CD4-positive, alpha-beta memory T cell (primary cell): ENCODE measurements around the gene C11orf91. TPM values are rescaled to one million over a fixed set of nuclear protein-coding genes. Genes with fewer than 3 reads are reported as not detected.

Source experiments
- CTCF ChIA-PET: fragments of 350-600 bp; sonication (Branson Sonifier 250); formaldehyde crosslinking; loops from one replicate; lab custom pipeline; 2021; ENCODE audit warnings: inconsistent platforms; ENCODE audit not compliant: partially characterized antibody; lab: Charles Lee
- POLR2A ChIA-PET: fragments of 350-600 bp; sonication (Branson Sonifier 250); formaldehyde crosslinking; loops from one replicate; lab custom pipeline; 2021; ENCODE audit not compliant: partially characterized antibody; lab: Charles Lee
- DNase-seq, 5 donors: peaks; one replicate each; pipeline versions ENCODE4 v3.0.0 to v3.0.0-alpha.2; 2020 to 2022; ENCODE audit warnings: mixed read lengths in 1 of 5
- H3K27ac ChIP-seq: one replicate; pipeline ENCODE4 v1.7.0; 2013; ENCODE audit warnings: low read depth, low read length
- H3K27me3 ChIP-seq: 2 replicates; pipeline ENCODE4 v1.7.0; 2013; ENCODE audit warnings: mild to moderate bottlenecking, low read length, moderate library complexity; ENCODE audit not compliant: insufficient read depth
- H3K36me3 ChIP-seq: 2 replicates; pipeline ENCODE4 v1.7.0; 2013; ENCODE audit warnings: mild to moderate bottlenecking, low read length, moderate library complexity; ENCODE audit not compliant: insufficient read depth
- H3K4me1 ChIP-seq: 2 replicates; pipeline ENCODE4 v1.7.0; 2013; ENCODE audit warnings: mild to moderate bottlenecking, low read length, moderate library complexity; ENCODE audit not compliant: insufficient read depth
- H3K4me3 ChIP-seq, 2 donors: one replicate each; pipeline ENCODE4 v1.7.0; 2013; ENCODE audit warnings: low read length in 2 of 2, mild to moderate bottlenecking in 1 of 2
- H3K9me3 ChIP-seq, 2 donors: one replicate each; pipeline ENCODE4 v1.7.0; 2013; ENCODE audit warnings: low read length in 2 of 2, control low read depth in 1 of 2; ENCODE audit not compliant: control insufficient read depth in 1 of 2
- H3K27ac Mint-ChIP-seq, 7 donors: one replicate each; pipeline ENCODE4 v1.8.0; 2020 to 2021; ENCODE audit warnings: mixed read lengths in 7 of 7, mild to moderate bottlenecking in 6 of 7, inconsistent platforms in 3 of 7, moderate library complexity in 3 of 7
- H3K27me3 Mint-ChIP-seq, 2 donors: one replicate each; pipeline ENCODE4 v1.8.0; 2020 to 2021; ENCODE audit warnings: mixed read lengths in 2 of 2
- H3K36me3 Mint-ChIP-seq, 2 donors: one replicate each; pipeline ENCODE4 v1.8.0; 2020 to 2021; ENCODE audit warnings: mixed read lengths in 2 of 2, inconsistent platforms in 1 of 2, mild to moderate bottlenecking in 1 of 2
- H3K4me1 Mint-ChIP-seq, 4 donors: one replicate each; pipeline ENCODE4 v1.8.0; 2020 to 2021; ENCODE audit warnings: mixed read lengths in 4 of 4, mild to moderate bottlenecking in 1 of 4
- H3K4me3 Mint-ChIP-seq, 8 donors: one replicate each; pipeline ENCODE4 v1.8.0; 2020 to 2021; ENCODE audit warnings: mixed read lengths in 8 of 8, mild to moderate bottlenecking in 7 of 8, moderate library complexity in 6 of 8, inconsistent platforms in 3 of 8
- H3K9me3 Mint-ChIP-seq, 8 donors: one replicate each; pipeline ENCODE4 v1.8.0; 2020 to 2021; ENCODE audit warnings: mixed read lengths in 8 of 8, mild to moderate bottlenecking in 5 of 8, inconsistent platforms in 3 of 8, moderate library complexity in 1 of 8
- intact Hi-C: fragments of 100-400 bp; cut with micrococcal nuclease; formaldehyde crosslinking; loops from one replicate; pipeline ENCODE4 v1.15.1; 2023
- polyA plus RNA-seq, 2 donors: library from polyadenylated mRNA; unstranded; fragments of 300-500 nt; fragmentation: Illumina TruSeq; gene quantifications; one replicate each; pipeline ENCODE4 v1.2.3, GENCODE V29; 2021
- total RNA-seq, 2 experiments: library from RNA; stranded (reverse); gene quantifications; one replicate each; pipeline ENCODE4 v1.2.3, GENCODE V29; 2021

The C11orf91 gene
- total and polyA plus RNA-seq, 4 experiments from 2014 or later: 0.49 TPM; not detected in 3

- Histone ChIP-seq H3K27me3 (no peaks in the 10 kb centered on the region), H3K4me3 (no peak overlapping the region), H3K36me3 (no peaks in the 10 kb centered on the region), H3K9me3 (no peaks in the 10 kb centered on the region), H3K27ac (no peak overlapping the region), H3K4me1 (no peaks in the 10 kb centered on the region)
- Mint-ChIP-seq H3K4me3 (no peak overlapping the region), H3K4me1 (no peaks in the 10 kb centered on the region), H3K9me3 (no peaks in the 10 kb centered on the region), H3K27me3 (peaks cover 0 to 8% of the 10 kb centered on the region in 2 donors), H3K36me3 (no peaks in the 10 kb centered on the region), H3K27ac (no peak overlapping the region)
- intact Hi-C loops: no loop called here
- POLR2A ChIA-PET: no interaction called here
- DNase-seq: no peak
- CTCF ChIA-PET: no interaction called here
These were observed 42.9 kb downstream of the C11orf91 start for GRCh38 chr11:33657757-33658156.

GRCh38 chr11:33656768-33657167 lies 43.9 kb downstream of the C11orf91 start:
- H3K36me3 Mint-ChIP-seq: no peaks in the 10 kb centered on the region
- Histone ChIP-seq H3K36me3 (no peaks in the 10 kb centered on the region), H3K4me1 (no peaks in the 10 kb centered on the region), H3K9me3 (no peaks in the 10 kb centered on the region), H3K4me3 (no peak overlapping the region), H3K27ac (no peak overlapping the region), H3K27me3 (no peaks in the 10 kb centered on the region)
- POLR2A ChIA-PET: no interaction called here
- no peaks in the 10 kb centered on the region for H3K4me1 Mint-ChIP-seq
- H3K9me3 Mint-ChIP-seq: no peaks in the 10 kb centered on the region
- H3K27me3 Mint-ChIP-seq: peaks cover 0 to 10% of the 10 kb centered on the region in 2 donors
- no peak overlapping the region for H3K4me3 Mint-ChIP-seq
- no peak overlapping the region for H3K27ac Mint-ChIP-seq
- no peak for DNase-seq
- CTCF ChIA-PET: no interaction called here
- intact Hi-C loops: no loop called here

DNA sequence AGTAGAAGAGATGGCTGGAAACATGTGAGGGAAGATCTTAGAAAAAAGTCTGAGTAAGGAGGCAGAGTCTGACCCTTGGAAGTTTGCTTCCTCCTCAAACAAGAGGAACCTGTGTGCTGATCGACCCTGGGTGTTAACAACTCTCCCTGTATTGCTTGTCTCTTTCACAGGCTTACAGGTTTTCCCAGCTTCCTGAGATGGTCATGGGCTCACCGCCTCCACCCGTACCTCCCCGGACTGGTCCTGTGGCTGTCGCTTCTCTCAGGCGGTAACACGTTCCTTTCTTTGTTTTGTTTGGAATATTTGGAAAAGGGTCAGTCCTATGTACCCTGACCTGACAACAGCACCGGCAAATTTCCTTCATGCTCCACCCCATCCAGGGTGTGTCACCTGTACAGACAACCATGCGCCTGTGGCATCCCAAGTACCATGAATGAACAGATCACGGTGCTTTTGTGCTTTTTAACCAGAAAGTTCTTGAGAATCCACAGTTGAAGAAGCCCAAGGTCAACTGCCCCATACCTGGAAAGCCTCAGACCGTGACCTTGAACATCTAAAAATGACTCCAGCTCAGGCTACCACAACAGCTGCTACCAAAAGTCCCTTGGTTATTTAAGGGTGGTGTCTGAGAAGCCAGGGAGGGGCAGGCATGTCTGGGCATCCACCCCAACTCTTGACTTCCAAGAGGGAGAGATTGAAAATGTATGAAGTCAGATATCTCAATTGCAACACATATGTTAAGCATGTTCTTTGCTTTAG lies 44.6 kb downstream of the C11orf91 start:
- POLR2A ChIA-PET: no interaction called here

GRCh38 chr11:33654594-33654993 lies 46.0 kb downstream of the C11orf91 start:
- H3K4me1 ChIP-seq: no peaks in the 10 kb centered on the region
- ChIA-PET POLR2A (no interaction called here), CTCF (no interaction called here)
- Mint-ChIP-seq H3K4me1 (no peaks in the 10 kb centered on the region), H3K36me3 (no peaks in the 10 kb centered on the region), H3K27ac (no peak overlapping the region), H3K4me3 (no peak overlapping the region), H3K9me3 (no peaks in the 10 kb centered on the region), H3K27me3 (peaks cover 3 to 10% of the 10 kb centered on the region in 2 donors)
- no peak overlapping the region for H3K4me3 ChIP-seq
- no peaks in the 10 kb centered on the region for H3K27me3 ChIP-seq
- DNase-seq: no peak
- H3K36me3 ChIP-seq: no peaks in the 10 kb centered on the region
- no peaks in the 10 kb centered on the region for H3K9me3 ChIP-seq
- no peak overlapping the region for H3K27ac ChIP-seq
- intact Hi-C loops: no loop called here

More for the DNA sequence above, 44.6 kb downstream of the C11orf91 start:
- H3K9me3 ChIP-seq: no peaks in the 10 kb centered on the region
- DNase-seq: no peak
- CTCF ChIA-PET: no interaction called here
- no peaks in the 10 kb centered on the region for H3K27me3 ChIP-seq
- no peak overlapping the region for H3K27ac ChIP-seq
- no peaks in the 10 kb centered on the region for H3K9me3 Mint-ChIP-seq
- no peak overlapping the region for H3K4me3 ChIP-seq
- no peaks in the 10 kb centered on the region for H3K36me3 ChIP-seq
- H3K36me3 Mint-ChIP-seq: no peaks in the 10 kb centered on the region
- no peaks in the 10 kb centered on the region for H3K4me1 Mint-ChIP-seq
- intact Hi-C loops: no loop called here
- no peak overlapping the region for H3K4me3 Mint-ChIP-seq
- H3K27me3 Mint-ChIP-seq: peaks cover under 1 to 10% of the 10 kb centered on the region in 2 donors
- no peaks in the 10 kb centered on the region for H3K4me1 ChIP-seq
- no peak overlapping the region for H3K27ac Mint-ChIP-seq

DNA sequence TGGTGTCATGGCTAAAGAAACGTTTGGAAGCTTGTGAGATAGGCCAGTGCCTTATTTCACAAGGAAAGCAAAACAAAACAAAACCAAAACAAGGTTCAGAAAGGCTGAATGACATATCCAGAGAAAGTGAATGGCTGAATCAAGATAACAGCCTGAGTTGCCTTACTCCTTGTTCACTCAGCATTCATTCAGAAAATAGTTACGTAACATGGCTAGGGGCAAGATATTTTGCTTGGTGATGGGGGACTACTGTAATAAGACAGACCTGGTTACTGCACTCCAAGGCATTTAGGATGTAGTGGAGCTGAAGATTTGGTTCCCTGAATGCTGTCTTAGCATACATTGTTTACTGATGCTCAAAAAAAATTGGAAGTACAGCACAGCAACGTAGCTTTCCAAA lies 47.7 kb downstream of the C11orf91 start:
- CTCF ChIA-PET: no interaction called here
- Mint-ChIP-seq H3K9me3 (no peaks in the 10 kb centered on the region), H3K27me3 (peaks cover 3 to 9% of the 10 kb centered on the region in 2 donors)

DNA sequence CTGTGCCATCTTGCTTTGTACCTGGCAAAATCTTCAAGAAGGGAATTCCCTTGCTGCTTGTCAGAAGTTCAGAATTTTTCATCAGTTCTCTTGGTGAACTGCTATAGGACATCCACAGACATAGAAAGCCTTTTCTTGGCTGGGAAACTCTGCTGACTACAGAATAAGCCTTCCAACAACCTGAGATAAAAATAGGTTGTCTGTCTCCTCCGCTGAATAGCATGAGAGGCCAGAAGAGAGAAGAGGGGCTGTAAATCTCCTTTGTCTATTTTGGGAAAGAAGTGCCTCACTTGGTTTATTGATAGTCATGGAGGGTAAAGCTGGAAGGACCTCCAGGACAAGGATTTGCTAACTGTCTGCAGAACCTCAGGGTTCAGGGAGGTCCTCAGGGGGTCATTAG lies 48.2 kb downstream of the C11orf91 start:
- no peaks in the 10 kb centered on the region for H3K9me3 ChIP-seq
- Mint-ChIP-seq H3K27me3 (peaks cover 3 to 7% of the 10 kb centered on the region in 2 donors), H3K4me3 (no peak overlapping the region), H3K36me3 (no peaks in the 10 kb centered on the region), H3K27ac (no peak overlapping the region), H3K9me3 (peaks cover 0 to 2% (median 0%) of the 10 kb centered on the region in 8 donors), H3K4me1 (no peaks in the 10 kb centered on the region)
- no peaks in the 10 kb centered on the region for H3K4me1 ChIP-seq
- H3K27me3 ChIP-seq: no peaks in the 10 kb centered on the region
- no peak overlapping the region for H3K4me3 ChIP-seq
- DNase-seq: no peak
- ChIA-PET CTCF (no interaction called here), POLR2A (no interaction called here)
- intact Hi-C loops: no loop called here
- H3K27ac ChIP-seq: no peak overlapping the region
- H3K36me3 ChIP-seq: no peaks in the 10 kb centered on the region

More for the DNA sequence above, 47.7 kb downstream of the C11orf91 start:
- no peak overlapping the region for H3K27ac Mint-ChIP-seq
- H3K27me3 ChIP-seq: no peaks in the 10 kb centered on the region
- H3K4me3 ChIP-seq: no peak overlapping the region
- H3K4me1 Mint-ChIP-seq: no peaks in the 10 kb centered on the region
- H3K36me3 Mint-ChIP-seq: no peaks in the 10 kb centered on the region
- intact Hi-C loops: no loop called here
- POLR2A ChIA-PET: no interaction called here
- H3K4me3 Mint-ChIP-seq: no peak overlapping the region
- no peaks in the 10 kb centered on the region for H3K36me3 ChIP-seq
- no peaks in the 10 kb centered on the region for H3K9me3 ChIP-seq
- H3K27ac ChIP-seq: no peak overlapping the region
- H3K4me1 ChIP-seq: no peaks in the 10 kb centered on the region
- no peak for DNase-seq

GRCh38 chr11:33651990-33652389 lies 48.6 kb downstream of the C11orf91 start:
- Histone ChIP-seq H3K36me3 (no peaks in the 10 kb centered on the region), H3K27ac (no peak overlapping the region), H3K27me3 (no peaks in the 10 kb centered on the region), H3K9me3 (no peaks in the 10 kb centered on the region), H3K4me3 (no peak overlapping the region), H3K4me1 (no peaks in the 10 kb centered on the region)
- ChIA-PET CTCF (no interaction called here), POLR2A (no interaction called here)
- Mint-ChIP-seq H3K27me3 (peaks cover 3 to 7% of the 10 kb centered on the region in 2 donors), H3K4me3 (no peak overlapping the region), H3K27ac (no peak overlapping the region), H3K9me3 (peaks cover 0 to 2% (median 0%) of the 10 kb centered on the region in 8 donors), H3K4me1 (no peaks in the 10 kb centered on the region), H3K36me3 (no peaks in the 10 kb centered on the region)
- DNase-seq: no peak
- intact Hi-C loops: no loop called here
